GM21390 (cell line): Measurements from ENCODE around the gene ASAP2.

Source experiments
- ATAC-seq: cut with Tn5 transposase; IDR thresholded peaks from one replicate; pipeline ENCODE4 v1.9.1; 2021; ENCODE audit not compliant: unreplicated experiment

Gene ASAP2

GRCh38 chr2:9205963-9206948, at the start of gene ASAP2:
Gene ASAP2, plus strand, starts transcription at chr2:9206812. Its CDS starts 293 bp downstream, at chr2:9207105.
- peak; percentile 73 for ATAC-seq

GRCh38 chr2:9158786-9159779, 47.5 kb upstream of the ASAP2 start:
- no peak for ATAC-seq

- ATAC-seq: no peak
Measured at GRCh38 chr2:9160732-9161131, 45.9 kb upstream of the ASAP2 start.

- ATAC-seq: no peak
Measured at GRCh38 chr2:9162841-9163240, 43.8 kb upstream of the ASAP2 start.

GRCh38 chr2:9163306-9164111, 43.1 kb upstream of the ASAP2 start:
- ATAC-seq: no peak

GRCh38 chr2:9164112-9164608, 42.5 kb upstream of the ASAP2 start:
- no peak for ATAC-seq

GRCh38 chr2:9165625-9166024, 41.0 kb upstream of the ASAP2 start:
- no peak for ATAC-seq

- ATAC-seq: no peak
Measured at GRCh38 chr2:9166579-9167377, 39.8 kb upstream of the ASAP2 start.

GRCh38 chr2:9167718-9168657, 38.6 kb upstream of the ASAP2 start:
- no peak for ATAC-seq

- no peak for ATAC-seq
Measured at GRCh38 chr2:9168821-9169221, 37.8 kb upstream of the ASAP2 start.

- no peak for ATAC-seq
Measured at GRCh38 chr2:9169349-9170107, 37.1 kb upstream of the ASAP2 start.

GRCh38 chr2:9170458-9171130, 36.0 kb upstream of the ASAP2 start:
- ATAC-seq: no peak

- no peak for ATAC-seq
Measured at GRCh38 chr2:9174771-9175437, 31.7 kb upstream of the ASAP2 start.

GRCh38 chr2:9178110-9178903, 28.3 kb upstream of the ASAP2 start:
- no peak for ATAC-seq

- ATAC-seq: no peak
Measured at GRCh38 chr2:9178904-9179571, 27.6 kb upstream of the ASAP2 start.
